Small intestine (tissue), 7 donors: ENCODE results near the gene HSF2BP. TPM values are rescaled to one million over a fixed set of nuclear protein-coding genes. Genes with fewer than 3 reads are reported as not detected.
"Not testable (repeated sequence)": the region's sequence is repeated elsewhere in the genome, so short reads cannot be mapped to it uniquely, and the experiment has no call there.

Experiments
- DNase-seq, 2 donors: peaks; one replicate each; pipeline versions ENCODE4 v3.0.0 to v3.0.0-alpha.2; 2013
- FAIRE-seq: peaks from 2 replicates; lab custom pipeline; 2012; peaks lifted over from hg19 to GRCh38; lab: Jason Lieb, UNC
- H3K27ac ChIP-seq, 3 donors: one replicate each; pipeline ENCODE4 v1.5.1; 2013; ENCODE audit warnings: low read length in 2 of 3, mild to moderate bottlenecking in 2 of 3, control low read depth in 1 of 3, inconsistent platforms in 1 of 3, low read depth in 1 of 3, moderate library complexity in 1 of 3
- H3K27me3 ChIP-seq, 3 donors: one replicate each; pipeline ENCODE4 v1.6.1; 2013; ENCODE audit warnings: low read length in 3 of 3, inconsistent platforms in 1 of 3; ENCODE audit not compliant: control insufficient read depth in 3 of 3, insufficient read depth in 3 of 3
- H3K36me3 ChIP-seq, 3 donors: one replicate each; pipeline ENCODE4 v1.6.1; 2013; ENCODE audit warnings: low read length in 3 of 3, inconsistent platforms in 1 of 3, low read depth in 1 of 3, mild to moderate bottlenecking in 1 of 3, moderate library complexity in 1 of 3; ENCODE audit not compliant: control insufficient read depth in 3 of 3, insufficient read depth in 2 of 3
- H3K4me1 ChIP-seq, 3 donors: one replicate each; pipeline ENCODE4 v1.6.1; 2013; ENCODE audit warnings: low read length in 2 of 3, inconsistent platforms in 1 of 3, low read depth in 1 of 3, mild to moderate bottlenecking in 1 of 3, moderate library complexity in 1 of 3; ENCODE audit not compliant: control insufficient read depth in 3 of 3, insufficient read depth in 2 of 3
- H3K4me3 ChIP-seq, 3 donors: one replicate each; pipeline ENCODE4 v1.5.1; 2013; ENCODE audit warnings: low read length in 3 of 3, control low read depth in 1 of 3, inconsistent platforms in 1 of 3, low read depth in 1 of 3, mild to moderate bottlenecking in 1 of 3, moderate library complexity in 1 of 3
- H3K9me3 ChIP-seq, 2 donors: one replicate each; pipeline ENCODE4 v1.6.1; 2013; ENCODE audit warnings: low read depth in 1 of 2, low read length in 1 of 2; ENCODE audit not compliant: control insufficient read depth in 2 of 2, insufficient read depth in 1 of 2
- WGBS, 3 donors: extraction: QIAGEN DNeasy Blood & Tissue Kit; methylation state at CpG; one replicate each; pipeline ENCODE4 v1.1.7; 2013; 5-methylcytosine and 5-hydroxymethylcytosine counted together
- polyA plus RNA-seq, 4 donors: library from polyadenylated mRNA; stranded (reverse) in 3 of 4; unstranded in 1 of 4; fragments of 200-250 nt in 3 of 4; fragments of 120-200 nt in 1 of 4; gene quantifications; one replicate each; pipeline versions ENCODE4 v1.2.1 to v1.2.3, GENCODE V29; 2013
- donor health status: healthy with polysubstance abuse.
- donor health status: control.
- donor health status: control.
- donor health status: Bipolar disorder and iron deficiency.
- donor health status: healthy.

HSF2BP gene
- polyA plus RNA-seq, 4 donors = 0.22 to 0.78 (median 0.49) TPM; not detected in 1

- no peak for DNase-seq
- H3K36me3 ChIP-seq = peaks cover 0 to 38% (median 0%) of the 10 kb centered on the region in 3 donors
- H3K4me3 ChIP-seq = no peak overlapping the region
- H3K4me1 ChIP-seq = peaks cover 0 to 9% (median 2%) of the 10 kb centered on the region in 3 donors
- no peak for FAIRE-seq
- H3K9me3 ChIP-seq = peaks cover 0 to 11% of the 10 kb centered on the region in 2 donors
- 70 to 78% (median 74%) methylated on average over 6 of the region's 6 CpGs for WGBS, 3 donors
- H3K27me3 ChIP-seq = no peaks in the 10 kb centered on the region
- H3K27ac ChIP-seq = no peak overlapping the region
Observed at GRCh38 chr21:43662286-43662685, 3.0 kb upstream of the HSF2BP start.

GRCh38 chr21:43658769-43659135, 536 bp downstream of the HSF2BP start:
- peak overlapping the region in 2 of 3 donors; percentile 83 to 92 for H3K27ac ChIP-seq
- DNase-seq (no peak), FAIRE-seq (no peak)
- peaks cover 0 to 3% of the 10 kb centered on the region in 2 donors for H3K9me3 ChIP-seq
- H3K4me3 ChIP-seq = peak overlapping the region in 2 of 3 donors; percentile 51 to 94
- H3K27me3 ChIP-seq = no peaks in the 10 kb centered on the region
- H3K4me1 ChIP-seq = peaks cover 0 to 9% (median 0%) of the 10 kb centered on the region in 3 donors
- 82 to 89% (median 87%) methylated on average over 23 of the region's 23 CpGs for WGBS, 3 donors
- H3K36me3 ChIP-seq = peaks cover 0 to 16% (median 0%) of the 10 kb centered on the region in 3 donors

- no peak overlapping the region for H3K4me3 ChIP-seq
- peaks cover 0 to 9% (median 0%) of the 10 kb centered on the region in 3 donors for H3K4me1 ChIP-seq
- no peaks in the 10 kb centered on the region for H3K27me3 ChIP-seq
- DNase-seq = no peak
- no peak for FAIRE-seq
- peaks cover 0 to 14% (median 0%) of the 10 kb centered on the region in 3 donors for H3K36me3 ChIP-seq
- peaks cover 0 to 3% of the 10 kb centered on the region in 2 donors for H3K9me3 ChIP-seq
- no peak overlapping the region for H3K27ac ChIP-seq
- 96% methylated on average over 47 to 48 of the region's 48 CpGs for WGBS, 3 donors
Observed at GRCh38 chr21:43658088-43658741, 1.1 kb downstream of the HSF2BP start.

- no peak for FAIRE-seq
- Histone ChIP-seq H3K36me3 (peaks cover 0 to 12% (median 0%) of the 10 kb centered on the region in 3 donors), H3K27ac (no peak overlapping the region), H3K27me3 (no peaks in the 10 kb centered on the region), H3K4me1 (peaks cover 0 to 9% (median 0%) of the 10 kb centered on the region in 3 donors), H3K4me3 (no peak overlapping the region), H3K9me3 (peaks cover 0 to 3% of the 10 kb centered on the region in 2 donors)
- no peak for DNase-seq
- WGBS, 3 donors = 78 to 82% (median 79%) methylated on average over 43 to 46 of the region's 46 CpGs
Observed at GRCh38 chr21:43657355-43658087, 1.8 kb downstream of the HSF2BP start.

- Histone ChIP-seq H3K27me3 (no peaks in the 10 kb centered on the region), H3K36me3 (peaks cover 0 to 2% (median 0%) of the 10 kb centered on the region in 3 donors), H3K4me1 (peaks cover 0 to 6% (median 0%) of the 10 kb centered on the region in 3 donors), H3K9me3 (peaks cover 0 to 3% of the 10 kb centered on the region in 2 donors), H3K27ac (no peak overlapping the region), H3K4me3 (no peak overlapping the region)
- DNase-seq (no peak), FAIRE-seq (no peak)
- 88 to 91% (median 90%) methylated on average over 7 of the region's 7 CpGs for WGBS, 3 donors
Observed at GRCh38 chr21:43654806-43655489, 4.3 kb downstream of the HSF2BP start.

DNA sequence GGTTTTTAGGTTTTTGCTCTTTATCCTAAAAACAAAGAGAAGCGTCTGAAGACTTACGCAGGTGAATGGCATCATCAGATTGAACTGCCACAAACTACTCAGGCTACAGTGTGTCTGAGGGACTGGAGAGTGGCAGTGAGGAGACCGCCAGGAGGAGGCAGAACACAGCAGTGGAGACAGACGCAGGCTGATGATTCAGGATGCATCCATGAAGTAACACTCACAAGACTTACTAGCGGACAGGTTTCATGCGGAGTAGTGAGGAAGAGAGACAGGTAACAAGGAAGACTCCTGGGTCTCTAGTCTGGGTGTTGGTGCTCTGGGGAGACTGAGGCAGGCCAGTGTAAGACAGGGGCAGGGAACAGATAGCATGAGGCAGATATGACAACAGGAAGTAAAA, 5.7 kb downstream of the HSF2BP start:
- no peak for DNase-seq
- Histone ChIP-seq H3K27me3 (no peaks in the 10 kb centered on the region), H3K27ac (no peak overlapping the region), H3K4me1 (no peaks in the 10 kb centered on the region), H3K36me3 (peaks cover 0 to 2% (median 0%) of the 10 kb centered on the region in 3 donors), H3K9me3 (no peaks in the 10 kb centered on the region), H3K4me3 (no peak overlapping the region)
- 89 to 98% (median 93%) methylated on average over 6 of the region's 6 CpGs for WGBS, 3 donors
- no peak for FAIRE-seq

DNA sequence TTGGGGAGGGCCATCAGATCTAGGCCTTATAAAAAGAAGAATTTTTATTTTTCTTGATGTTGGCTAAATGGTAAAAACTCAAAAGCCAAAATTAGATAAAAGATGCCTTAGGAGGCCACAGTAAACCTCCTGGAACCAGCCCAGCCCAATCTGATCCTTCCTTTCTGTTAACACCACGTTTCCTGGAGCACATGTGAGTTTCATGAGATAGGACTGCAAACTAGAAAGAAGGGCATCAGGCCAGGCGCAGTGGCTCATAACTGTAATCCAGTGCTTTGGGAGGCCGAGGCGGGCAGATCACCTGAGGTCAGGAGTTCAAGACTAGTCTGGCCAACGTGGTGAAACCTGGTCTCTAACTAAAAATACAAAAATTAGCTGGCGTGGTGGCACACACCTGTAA, 6.7 kb downstream of the HSF2BP start:
- DNase-seq (no peak), FAIRE-seq (no peak)
- Histone ChIP-seq H3K4me3 (no peak overlapping the region), H3K9me3 (no peaks in the 10 kb centered on the region), H3K36me3 (peaks cover 0 to 2% (median 0%) of the 10 kb centered on the region in 3 donors), H3K27me3 (no peaks in the 10 kb centered on the region), H3K4me1 (no peaks in the 10 kb centered on the region), H3K27ac (no peak overlapping the region)
- WGBS, 3 donors = 75 to 84% (median 81%) methylated on average over 6 of the region's 6 CpGs

GRCh38 chr21:43651926-43652325, 7.4 kb downstream of the HSF2BP start:
- not testable (repeated sequence) for H3K27me3 ChIP-seq, H3K9me3 ChIP-seq, H3K4me3 ChIP-seq, FAIRE-seq, H3K27ac ChIP-seq, H3K36me3 ChIP-seq, DNase-seq, H3K4me1 ChIP-seq
- 93 to 97% (median 96%) methylated on average over 6 of the region's 6 CpGs for WGBS, 3 donors
